ENCODE measurements around the gene EXOSC9.
A peak's percentile ranks its signal among the peaks of the same experiment; 100 is the strongest.

Gene EXOSC9

GRCh38 chr4:121838136-121838535 lies 37.0 kb downstream of the EXOSC9 start:
- no peak for TF ChIP-seq CTCF (IDR thresholded peaks at IDR 0.05; ENCODE audit: low read length, missing control alignments)
- no peak overlapping the region for H3K4me3 ChIP-seq (replicated peaks; ENCODE audit: low read depth, low read length)
- DNase-seq (ENCODE audit: low read depth): no peak

GRCh38 chr4:121842862-121843261 lies 41.7 kb downstream of the EXOSC9 start:
- H3K4me3 ChIP-seq (replicated peaks; ENCODE audit: low read depth, low read length): no peak overlapping the region
- TF ChIP-seq CTCF (IDR thresholded peaks at IDR 0.05; ENCODE audit: low read length, missing control alignments): no peak
- no peak for DNase-seq (ENCODE audit: low read depth)

GRCh38 chr4:121846662-121847061 lies 45.5 kb downstream of the EXOSC9 start:
- no peak for TF ChIP-seq CTCF (IDR thresholded peaks at IDR 0.05; ENCODE audit: low read length, missing control alignments)
- no peak overlapping the region for H3K4me3 ChIP-seq (replicated peaks; ENCODE audit: low read depth, low read length)
- no peak for DNase-seq (ENCODE audit: low read depth)

- no peak for DNase-seq (ENCODE audit: low read depth)
- no peak for TF ChIP-seq CTCF (IDR thresholded peaks at IDR 0.05; ENCODE audit: low read length, missing control alignments)
- no peak overlapping the region for H3K4me3 ChIP-seq (replicated peaks; ENCODE audit: low read depth, low read length)
These were observed 50.2 kb downstream of the EXOSC9 start for GRCh38 chr4:121851354-121851753.

GRCh38 chr4:121860121-121860520 lies 59.0 kb downstream of the EXOSC9 start:
- no peak overlapping the region for H3K4me3 ChIP-seq (replicated peaks; ENCODE audit: low read depth, low read length)
- DNase-seq (ENCODE audit: low read depth): peak; percentile 50
- TF ChIP-seq CTCF (IDR thresholded peaks at IDR 0.05; ENCODE audit: low read length, missing control alignments): no peak

GRCh38 chr4:121861426-121861825 lies 60.3 kb downstream of the EXOSC9 start:
- H3K4me3 ChIP-seq (replicated peaks; ENCODE audit: low read depth, low read length): no peak overlapping the region
- no peak for DNase-seq (ENCODE audit: low read depth)
- no peak for TF ChIP-seq CTCF (IDR thresholded peaks at IDR 0.05; ENCODE audit: low read length, missing control alignments)

GRCh38 chr4:121863799-121864198 lies 62.7 kb downstream of the EXOSC9 start:
- no peak overlapping the region for H3K4me3 ChIP-seq (replicated peaks; ENCODE audit: low read depth, low read length)
- TF ChIP-seq CTCF (IDR thresholded peaks at IDR 0.05; ENCODE audit: low read length, missing control alignments): no peak
- no peak for DNase-seq (ENCODE audit: low read depth)

All from fibroblast of pulmonary artery (primary cell).